ENCODE results near the gene MRPL28. TPM values are rescaled to one million over a fixed set of nuclear protein-coding genes. Genes with fewer than 3 reads are reported as not detected.

MRPL28 gene
- total and polyA plus RNA-seq, 7 experiments from 2014 or later: 21.9 to 86.2 (median 31.4) TPM

DNA sequence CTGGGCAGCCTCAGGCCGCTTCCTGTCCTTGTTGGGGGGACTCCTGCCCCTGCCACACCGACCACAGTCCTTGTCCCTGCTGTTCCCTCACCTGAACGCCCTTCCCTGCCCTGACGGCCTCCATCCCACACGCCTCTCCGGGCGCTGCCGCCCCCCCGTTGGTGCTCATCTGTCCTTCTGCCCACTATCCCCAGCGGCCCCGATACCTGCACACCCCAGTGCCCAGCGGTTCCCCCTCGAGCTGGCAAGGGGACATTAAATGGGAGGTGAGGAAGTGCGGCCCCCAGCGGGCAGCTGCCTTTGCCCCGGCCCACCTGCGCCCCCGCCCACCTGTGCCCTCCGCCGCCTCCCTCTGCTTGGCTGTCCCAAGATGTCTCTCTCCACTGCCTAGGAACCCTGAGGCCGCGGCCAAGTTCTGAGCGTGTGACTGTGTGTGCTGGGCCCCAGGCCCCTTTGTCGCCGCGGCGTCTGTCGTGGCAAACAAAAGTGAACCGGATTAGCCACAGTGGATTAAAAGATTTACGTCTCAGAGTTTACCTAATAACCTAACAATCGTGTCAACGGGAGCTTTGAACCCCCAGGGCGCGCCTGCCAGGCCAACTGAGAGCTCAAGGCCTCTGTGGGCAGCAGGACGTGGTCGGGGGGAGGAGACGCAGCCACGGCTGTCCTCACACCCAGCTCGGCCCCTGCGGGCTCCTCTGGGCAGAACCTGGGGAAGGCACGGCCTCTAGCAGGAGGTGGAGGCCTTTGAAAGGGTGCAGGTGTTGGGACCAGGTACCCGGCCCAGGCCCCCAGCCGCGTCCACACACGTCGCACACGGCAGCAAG is 10.3 kb downstream of the MRPL28 start:
- DNase-seq (no peak), ATAC-seq (no peak)
- Mint-ChIP-seq H3K9me3 (no peaks in the 10 kb centered on the region), H3K27ac (no peak overlapping the region), H3K36me3 (no peaks in the 10 kb centered on the region), H3K4me1 (peaks cover 3 to 24% (median 12%) of the 10 kb centered on the region in 7 donors), H3K4me3 (no peak overlapping the region), H3K27me3 (peaks cover 0 to 4% (median 0%) of the 10 kb centered on the region in 5 donors)
- Histone ChIP-seq H3K36me3 (ENCODE audit: control insufficient read depth in 2 of 3, insufficient read depth in 3 of 3, low read length in 3 of 3) (no peaks in the 10 kb centered on the region), H3K9me3 (ENCODE audit: control insufficient read depth in 2 of 3, low read length in 3 of 3) (no peaks in the 10 kb centered on the region), H3K27me3 (ENCODE audit: control insufficient read depth in 2 of 2, insufficient read depth in 2 of 2, low read length in 2 of 2) (no peaks in the 10 kb centered on the region), H3K4me3 (ENCODE audit: low read length) (no peak overlapping the region), H3K27ac (ENCODE audit: low read depth, low read length) (no peak overlapping the region), H3K4me1 (ENCODE audit: control insufficient read depth in 2 of 2, insufficient read depth in 2 of 2, low read length in 2 of 2) (peaks cover 10 to 17% of the 10 kb centered on the region in 2 donors)
- intact Hi-C loops (cut with micrococcal nuclease): loop anchor here in 1 of 2 donors (10.0 kb wide), 1 partner anchor 45 kb away; the partner anchor contains the start of gene DECR2
- ChIA-PET POLR2A (no interaction called here), CTCF (interaction anchor here (0.8 to 0.9 kb wide), 2 partner anchors 19 to 281 kb away, joined by 3 to 8 read pairs; no protein-coding TSS in a partner anchor)

DNA sequence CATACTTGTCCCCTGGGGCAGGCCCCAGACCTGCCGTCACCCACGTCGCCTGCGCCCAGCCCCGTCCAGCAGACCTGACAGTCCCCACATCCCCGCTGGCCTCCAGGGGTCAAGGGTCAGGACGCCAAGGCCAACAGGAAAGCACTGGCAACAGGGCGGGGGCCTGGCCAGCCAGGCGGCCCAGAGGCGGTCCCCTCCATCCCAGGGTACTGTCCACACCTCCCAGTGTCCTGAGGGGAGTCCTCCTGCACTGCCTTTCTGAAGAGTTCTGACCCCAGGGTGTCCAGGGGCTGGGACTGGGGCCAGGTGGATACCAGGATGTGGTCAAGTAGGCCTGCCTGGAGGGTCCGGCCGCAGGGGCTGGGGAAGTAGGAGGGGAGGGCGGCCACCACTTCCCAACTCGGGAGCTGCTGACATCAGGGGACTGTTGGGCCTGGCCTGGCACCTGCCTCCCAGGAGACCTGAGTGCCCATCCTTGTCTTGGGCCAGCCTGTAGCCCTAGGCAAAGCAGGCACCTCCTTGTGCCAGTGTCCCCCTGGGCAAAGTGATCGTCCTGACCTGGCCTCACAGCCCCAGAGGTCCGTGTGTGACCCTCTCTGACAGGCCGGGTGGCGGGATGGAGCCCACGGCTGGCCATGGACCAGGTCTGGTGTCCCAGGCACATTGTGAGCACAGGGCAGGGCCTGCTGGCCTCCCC is 11.1 kb downstream of the MRPL28 start:
- Mint-ChIP-seq H3K27ac (no peak overlapping the region), H3K27me3 (peaks cover 0 to 4% (median 0%) of the 10 kb centered on the region in 5 donors)
- CTCF ChIA-PET: no interaction called here

DNA sequence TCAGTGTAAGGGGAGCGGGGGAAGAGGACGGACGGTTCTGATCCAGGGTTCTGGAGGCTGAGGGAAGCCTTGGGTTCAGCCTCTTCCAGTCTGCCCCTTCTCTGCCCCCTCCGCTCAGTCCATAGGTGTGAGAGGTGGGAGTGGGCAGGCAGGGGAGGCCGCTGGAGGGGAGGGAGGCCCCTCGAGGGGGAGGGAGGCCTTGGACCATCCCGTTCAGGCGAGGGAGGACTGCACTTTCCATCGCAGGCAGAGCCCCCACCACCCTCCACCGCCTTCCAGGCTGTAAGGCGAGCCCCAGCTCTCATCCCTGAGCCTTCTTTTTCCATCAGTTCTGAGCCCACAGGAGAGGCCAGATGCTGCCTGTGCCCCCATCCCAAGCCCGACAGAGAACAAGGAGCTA is 13.6 kb downstream of the MRPL28 start:
- H3K4me1 Mint-ChIP-seq: peaks cover 7 to 30% (median 20%) of the 10 kb centered on the region in 7 donors
- ATAC-seq: no peak
- Histone ChIP-seq H3K27me3 (ENCODE audit: control insufficient read depth in 2 of 2, insufficient read depth in 2 of 2, low read length in 2 of 2) (no peaks in the 10 kb centered on the region), H3K4me3 (ENCODE audit: low read length) (no peak overlapping the region), H3K27ac (ENCODE audit: low read depth, low read length) (no peak overlapping the region), H3K4me1 (ENCODE audit: control insufficient read depth in 2 of 2, insufficient read depth in 2 of 2, low read length in 2 of 2) (peaks cover 27 to 39% of the 10 kb centered on the region in 2 donors), H3K9me3 (ENCODE audit: control insufficient read depth in 2 of 3, low read length in 3 of 3) (no peaks in the 10 kb centered on the region), H3K36me3 (ENCODE audit: control insufficient read depth in 2 of 3, insufficient read depth in 3 of 3, low read length in 3 of 3) (no peaks in the 10 kb centered on the region)
- intact Hi-C loops (cut with micrococcal nuclease): loop anchor here in 1 of 2 donors (10.0 kb wide), 1 partner anchor 48 kb away; the partner anchor contains the start of gene DECR2
- H3K27me3 Mint-ChIP-seq: no peaks in the 10 kb centered on the region
- ChIA-PET CTCF (interaction anchor here (0.7 to 1.3 kb wide), 2 partner anchors 9 to 250 kb away, joined by 3 to 6 read pairs; no protein-coding TSS in a partner anchor), POLR2A (interaction anchor here (1.1 to 2.2 kb wide), 2 partner anchors 9 to 304 kb away, joined by 3 to 7 read pairs; partner anchors contain the start of genes POLR3K and SNRNP25)
- DNase-seq: no peak
- no peak overlapping the region for H3K4me3 Mint-ChIP-seq
- H3K27ac Mint-ChIP-seq: peak overlapping the region in 3 of 9 donors; percentile 36 to 93 (median 43)
- H3K36me3 Mint-ChIP-seq: no peaks in the 10 kb centered on the region
- no peaks in the 10 kb centered on the region for H3K9me3 Mint-ChIP-seq

More for the DNA sequence above, 11.1 kb downstream of the MRPL28 start:
- Mint-ChIP-seq H3K36me3 (no peaks in the 10 kb centered on the region), H3K9me3 (no peaks in the 10 kb centered on the region), H3K4me3 (no peak overlapping the region), H3K4me1 (peaks cover 5 to 31% (median 18%) of the 10 kb centered on the region in 7 donors)
- no peaks in the 10 kb centered on the region for H3K36me3 ChIP-seq (ENCODE audit: control insufficient read depth in 2 of 3, insufficient read depth in 3 of 3, low read length in 3 of 3)
- intact Hi-C loops (cut with micrococcal nuclease): loop anchor here in 1 of 2 donors (10.0 kb wide), 1 partner anchor 46 kb away; the partner anchor contains the start of gene DECR2
- DNase-seq (no peak), ATAC-seq (no peak)
- H3K9me3 ChIP-seq (ENCODE audit: control insufficient read depth in 2 of 3, low read length in 3 of 3): no peaks in the 10 kb centered on the region
- POLR2A ChIA-PET: no interaction called here
- peaks cover 19 to 26% of the 10 kb centered on the region in 2 donors for H3K4me1 ChIP-seq (ENCODE audit: control insufficient read depth in 2 of 2, insufficient read depth in 2 of 2, low read length in 2 of 2)
- H3K4me3 ChIP-seq (ENCODE audit: low read length): no peak overlapping the region
- no peak overlapping the region for H3K27ac ChIP-seq (ENCODE audit: low read depth, low read length)
- H3K27me3 ChIP-seq (ENCODE audit: control insufficient read depth in 2 of 2, insufficient read depth in 2 of 2, low read length in 2 of 2): no peaks in the 10 kb centered on the region

DNA sequence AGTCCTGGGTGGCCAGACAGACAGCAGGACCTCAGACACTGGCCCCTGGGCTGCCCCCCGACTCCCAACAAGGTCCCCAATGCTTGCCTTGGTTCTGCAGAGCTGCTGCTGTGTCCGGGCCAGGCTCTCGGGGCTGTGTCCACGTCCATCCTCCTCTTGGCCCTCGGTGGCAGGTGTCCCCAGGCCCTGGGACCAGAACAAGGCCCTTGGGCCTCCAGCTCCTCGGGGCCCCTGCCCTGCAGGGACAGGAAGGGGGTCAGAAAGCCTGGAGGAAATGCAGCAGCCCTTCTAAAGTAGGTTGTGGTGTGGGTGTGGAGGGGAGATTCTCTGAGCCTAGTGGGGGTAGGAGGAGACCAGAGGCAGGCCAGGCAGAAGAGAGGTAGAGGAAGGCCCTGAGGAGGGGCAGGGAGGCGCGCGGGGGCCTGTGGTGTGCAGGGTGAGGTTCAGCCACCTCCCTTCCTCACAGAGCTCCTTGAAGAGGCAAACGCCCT is 15.3 kb downstream of the MRPL28 start:
- peak overlapping the region in 8 of 9 donors; percentile 87 to 95 (median 92) for H3K27ac Mint-ChIP-seq
- no peaks in the 10 kb centered on the region for H3K9me3 Mint-ChIP-seq
- no peaks in the 10 kb centered on the region for H3K27me3 Mint-ChIP-seq
- H3K27ac ChIP-seq (ENCODE audit: low read depth, low read length): peak overlapping the region; percentile 55
- H3K27me3 ChIP-seq (ENCODE audit: control insufficient read depth in 2 of 2, insufficient read depth in 2 of 2, low read length in 2 of 2): no peaks in the 10 kb centered on the region
- ATAC-seq (no peak), DNase-seq (peak in 3 of 9 donors; percentile 51 to 61 (median 54))
- peak overlapping the region; percentile 23 to 86 (median 78) for H3K4me3 Mint-ChIP-seq
- intact Hi-C loops (cut with micrococcal nuclease): loop anchor here (5.0 to 10.0 kb wide), 2 partner anchors 48 to 50 kb away; partner anchors contain the start of gene DECR2 (in 1 of the 2)
- no peaks in the 10 kb centered on the region for H3K9me3 ChIP-seq (ENCODE audit: control insufficient read depth in 2 of 3, low read length in 3 of 3)
- H3K4me1 ChIP-seq (ENCODE audit: control insufficient read depth in 2 of 2, insufficient read depth in 2 of 2, low read length in 2 of 2): peaks cover 37 to 52% of the 10 kb centered on the region in 2 donors
- ChIA-PET CTCF (interaction anchor here (0.5 to 0.9 kb wide), 2 partner anchors 114 to 120 kb away, joined by 3 read pairs; no protein-coding TSS in a partner anchor), POLR2A (interaction anchor here (0.5 to 2.2 kb wide), 10 partner anchors 11 to 258 kb away, joined by 3 to 10 read pairs (median 4); partner anchors contain the start of genes FAM234A and LUC7L)
- H3K36me3 Mint-ChIP-seq: peaks cover 0 to 6% (median 4%) of the 10 kb centered on the region in 5 donors
- peak overlapping the region; percentile 44 for H3K4me3 ChIP-seq (ENCODE audit: low read length)
- H3K36me3 ChIP-seq (ENCODE audit: control insufficient read depth in 2 of 3, insufficient read depth in 3 of 3, low read length in 3 of 3): no peaks in the 10 kb centered on the region
- H3K4me1 Mint-ChIP-seq: peaks cover 17 to 41% (median 31%) of the 10 kb centered on the region in 7 donors

DNA sequence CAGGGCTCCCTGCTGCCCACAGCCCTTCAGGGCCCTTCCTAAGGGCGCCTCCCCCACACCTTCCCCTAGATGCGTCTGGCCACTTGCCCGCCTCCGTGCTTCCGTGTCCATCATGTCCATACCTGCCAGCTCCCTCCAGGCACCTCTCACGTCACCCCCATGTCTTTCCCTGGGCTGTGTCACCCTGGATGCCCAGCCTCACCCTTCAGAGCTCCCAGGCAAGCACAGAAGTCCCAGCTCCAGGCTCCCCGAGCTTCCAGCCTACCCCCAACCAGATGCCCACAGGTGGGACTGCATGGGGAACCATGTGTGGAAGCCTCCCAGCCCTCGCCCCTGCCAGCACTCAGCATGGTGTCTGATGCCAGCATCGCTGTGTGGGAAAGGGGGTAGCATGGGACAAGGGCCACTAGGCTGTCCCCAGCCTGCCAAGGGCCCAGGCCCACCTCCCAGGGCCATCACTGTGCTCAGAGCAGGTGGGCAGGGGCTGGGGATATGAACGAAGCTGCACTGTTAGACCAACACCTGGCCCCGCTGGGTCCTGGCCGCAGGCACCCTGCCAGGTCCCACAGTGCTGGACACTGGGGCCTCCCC is 16.0 kb downstream of the MRPL28 start:
- no peaks in the 10 kb centered on the region for H3K9me3 ChIP-seq (ENCODE audit: control insufficient read depth in 2 of 3, low read length in 3 of 3)
- POLR2A ChIA-PET: interaction anchor here (0.5 to 1.7 kb wide), 9 partner anchors 15 to 257 kb away, joined by 3 to 10 read pairs (median 3); partner anchors contain the start of gene FAM234A
- peak overlapping the region; percentile 44 for H3K4me3 ChIP-seq (ENCODE audit: low read length)
- no peak for DNase-seq
- CTCF ChIA-PET: no interaction called here
- no peaks in the 10 kb centered on the region for H3K27me3 ChIP-seq (ENCODE audit: control insufficient read depth in 2 of 2, insufficient read depth in 2 of 2, low read length in 2 of 2)
- peak overlapping the region; percentile 59 to 86 (median 76) for H3K4me3 Mint-ChIP-seq
- ATAC-seq: no peak
- H3K4me1 ChIP-seq (ENCODE audit: control insufficient read depth in 2 of 2, insufficient read depth in 2 of 2, low read length in 2 of 2): peaks cover 43 to 52% of the 10 kb centered on the region in 2 donors
- H3K36me3 Mint-ChIP-seq: peaks cover 0 to 7% (median 4%) of the 10 kb centered on the region in 5 donors
- H3K9me3 Mint-ChIP-seq: no peaks in the 10 kb centered on the region
- peak overlapping the region in 7 of 9 donors; percentile 75 to 94 (median 91) for H3K27ac Mint-ChIP-seq
- H3K4me1 Mint-ChIP-seq: peaks cover 22 to 48% (median 33%) of the 10 kb centered on the region in 7 donors
- no peaks in the 10 kb centered on the region for H3K36me3 ChIP-seq (ENCODE audit: control insufficient read depth in 2 of 3, insufficient read depth in 3 of 3, low read length in 3 of 3)
- H3K27ac ChIP-seq (ENCODE audit: low read depth, low read length): peak overlapping the region; percentile 58
- intact Hi-C loops (cut with micrococcal nuclease): loop anchor here (5.0 to 10.0 kb wide), 2 partner anchors 47 to 50 kb away; partner anchors contain the start of gene DECR2 (in 1 of the 2)
- H3K27me3 Mint-ChIP-seq: no peaks in the 10 kb centered on the region
